Cardiac muscle cell (in vitro differentiated cells and primary cell): ENCODE results near the gene TMEM9. TPM values are rescaled to one million over a fixed set of nuclear protein-coding genes. Genes with fewer than 3 reads are reported as not detected.

Source experiments
- DNase-seq, 2 donors: peaks; one replicate each; pipeline versions ENCODE4 v3.0.0 to v3.0.0-alpha.2; 2010 to 2017; ENCODE audit warnings: low read depth in 1 of 2, low spot score in 1 of 2
- H3K27ac ChIP-seq: fragments of 200-600 bp; sonication (generic); 2 replicates; pipeline ENCODE4 v1.5.1; 2016
- H3K27me3 ChIP-seq: fragments of 200-600 bp; sonication (generic); 2 replicates; pipeline ENCODE4 v1.6.0; 2016; ENCODE audit warnings: control low read depth
- H3K36me3 ChIP-seq: fragments of 200-600 bp; sonication (generic); 2 replicates; pipeline ENCODE4 v1.5.1; 2016; ENCODE audit warnings: control low read depth
- H3K4me1 ChIP-seq: fragments of 200-600 bp; sonication (generic); 2 replicates; pipeline ENCODE4 v1.8.1; 2017; ENCODE audit warnings: low read depth, mild to moderate bottlenecking, mixed run types
- H3K4me3 ChIP-seq: fragments of 200-600 bp; sonication (generic); 2 replicates; pipeline ENCODE4 v1.5.1; 2016; ENCODE audit warnings: mild to moderate bottlenecking
- H3K9me3 ChIP-seq: fragments of 200-600 bp; sonication (generic); 2 replicates; pipeline ENCODE4 v1.5.1; 2017; ENCODE audit warnings: low read depth, mild to moderate bottlenecking, control low read depth
- CTCF ChIP-seq: IDR thresholded peaks from 2 replicates; pipeline ENCODE4 v1.5.1; 2012; ENCODE audit warnings: low read depth, mild to moderate bottlenecking, low read length
- polyA plus RNA-seq: library from polyadenylated mRNA; unstranded; fragments of >200 nt; fragmentation: Nextera tagmentation; extraction: Ambion mirVana; gene quantifications from 2 replicates; pipeline ENCODE4 v1.2.1, GENCODE V29; 2016
- total RNA-seq: library from RNA; depleted of rRNA; stranded (reverse); fragments of >200 nt; gene quantifications from 2 replicates; pipeline ENCODE4 v1.2.3, GENCODE V29; 2016

Gene TMEM9
- total and polyA plus RNA-seq, 2 experiments from 2014 or later: 171 to 215 TPM

- no peak for DNase-seq
- Histone ChIP-seq H3K4me3 (no peak overlapping the region), H3K27ac (no peak overlapping the region), H3K9me3 (no peaks in the 10 kb centered on the region), H3K4me1 (peaks cover 2% of the 10 kb centered on the region), H3K36me3 (peaks cover 46% of the 10 kb centered on the region), H3K27me3 (no peaks in the 10 kb centered on the region)
- TF ChIP-seq CTCF: no peak
These were observed 12.9 kb downstream of the TMEM9 start for GRCh38 chr1:201141418-201141817.

GRCh38 chr1:201140941-201141260 is 13.4 kb downstream of the TMEM9 start:
- H3K9me3 ChIP-seq: no peaks in the 10 kb centered on the region
- H3K4me3 ChIP-seq: no peak overlapping the region
- peaks cover 6% of the 10 kb centered on the region for H3K4me1 ChIP-seq
- no peak overlapping the region for H3K27ac ChIP-seq
- TF ChIP-seq CTCF: no peak
- DNase-seq: no peak
- peaks cover 41% of the 10 kb centered on the region for H3K36me3 ChIP-seq
- H3K27me3 ChIP-seq: no peaks in the 10 kb centered on the region

GRCh38 chr1:201140235-201140940 is 13.9 kb downstream of the TMEM9 start:
- TF ChIP-seq CTCF: no peak
- Histone ChIP-seq H3K9me3 (no peaks in the 10 kb centered on the region), H3K4me1 (peaks cover 6% of the 10 kb centered on the region), H3K27me3 (no peaks in the 10 kb centered on the region), H3K4me3 (no peak overlapping the region), H3K27ac (no peak overlapping the region), H3K36me3 (peaks cover 36% of the 10 kb centered on the region)
- DNase-seq: no peak

GRCh38 chr1:201139756-201140155 is 14.5 kb downstream of the TMEM9 start:
- peaks cover 29% of the 10 kb centered on the region for H3K36me3 ChIP-seq
- no peaks in the 10 kb centered on the region for H3K9me3 ChIP-seq
- H3K27ac ChIP-seq: no peak overlapping the region
- TF ChIP-seq CTCF: no peak
- peaks cover 6% of the 10 kb centered on the region for H3K4me1 ChIP-seq
- no peaks in the 10 kb centered on the region for H3K27me3 ChIP-seq
- DNase-seq: no peak
- H3K4me3 ChIP-seq: no peak overlapping the region

- Histone ChIP-seq H3K27me3 (no peaks in the 10 kb centered on the region), H3K9me3 (no peaks in the 10 kb centered on the region), H3K36me3 (peaks cover 25% of the 10 kb centered on the region), H3K4me1 (peaks cover 6% of the 10 kb centered on the region), H3K27ac (no peak overlapping the region), H3K4me3 (no peak overlapping the region)
- TF ChIP-seq CTCF: no peak
- no peak for DNase-seq
These were observed 15.0 kb downstream of the TMEM9 start for GRCh38 chr1:201139306-201139705.
